GM19023 (cell line): ENCODE data around the gene KRABD2.
"Not testable (repeated sequence)": the region's sequence is repeated elsewhere in the genome, so short reads cannot be mapped to it uniquely, and the experiment has no call there.

Experiments used
- ATAC-seq: cut with Tn5 transposase; IDR thresholded peaks from one replicate; pipeline ENCODE4 v1.9.1; 2021; ENCODE audit warnings: mild to moderate bottlenecking, moderate library complexity; ENCODE audit not compliant: unreplicated experiment

KRABD2 gene

DNA sequence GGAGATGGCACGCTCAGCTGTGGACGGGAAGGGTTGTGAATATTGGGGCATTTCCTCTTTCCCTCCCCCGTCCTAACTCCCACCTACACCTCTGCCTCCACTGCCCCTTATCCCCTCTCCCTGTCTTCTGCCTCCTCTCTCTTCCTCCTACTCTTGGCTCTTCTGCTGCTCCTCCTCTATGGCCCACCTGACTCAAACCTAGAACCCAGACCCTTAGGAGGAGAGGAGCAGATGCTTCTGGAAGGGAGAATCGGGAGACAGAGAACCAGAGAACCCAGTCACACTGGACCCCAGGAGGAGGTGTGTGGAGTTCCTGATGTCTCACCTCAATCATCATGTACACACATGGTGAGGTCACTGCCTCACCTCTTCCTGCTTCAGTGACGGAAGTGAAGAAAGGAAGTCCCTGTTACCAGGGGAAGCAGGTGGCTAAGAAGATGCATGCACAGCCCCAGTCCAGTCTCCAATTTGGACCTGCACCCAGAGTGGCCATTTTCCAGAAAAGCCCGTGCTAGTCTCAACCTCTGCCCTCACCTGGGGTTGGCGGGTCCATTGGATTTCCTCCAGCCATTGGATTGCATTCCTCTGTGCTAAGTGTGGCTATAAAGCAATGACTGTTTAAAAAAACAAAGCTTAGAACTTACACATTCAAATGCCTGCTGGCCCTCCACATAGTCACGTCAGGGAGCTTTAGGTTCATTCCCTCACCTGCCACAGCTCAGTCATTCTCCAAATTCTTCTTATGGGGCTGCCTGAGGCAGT, 17.1 kb upstream of the KRABD2 start:
- ATAC-seq: no peak

DNA sequence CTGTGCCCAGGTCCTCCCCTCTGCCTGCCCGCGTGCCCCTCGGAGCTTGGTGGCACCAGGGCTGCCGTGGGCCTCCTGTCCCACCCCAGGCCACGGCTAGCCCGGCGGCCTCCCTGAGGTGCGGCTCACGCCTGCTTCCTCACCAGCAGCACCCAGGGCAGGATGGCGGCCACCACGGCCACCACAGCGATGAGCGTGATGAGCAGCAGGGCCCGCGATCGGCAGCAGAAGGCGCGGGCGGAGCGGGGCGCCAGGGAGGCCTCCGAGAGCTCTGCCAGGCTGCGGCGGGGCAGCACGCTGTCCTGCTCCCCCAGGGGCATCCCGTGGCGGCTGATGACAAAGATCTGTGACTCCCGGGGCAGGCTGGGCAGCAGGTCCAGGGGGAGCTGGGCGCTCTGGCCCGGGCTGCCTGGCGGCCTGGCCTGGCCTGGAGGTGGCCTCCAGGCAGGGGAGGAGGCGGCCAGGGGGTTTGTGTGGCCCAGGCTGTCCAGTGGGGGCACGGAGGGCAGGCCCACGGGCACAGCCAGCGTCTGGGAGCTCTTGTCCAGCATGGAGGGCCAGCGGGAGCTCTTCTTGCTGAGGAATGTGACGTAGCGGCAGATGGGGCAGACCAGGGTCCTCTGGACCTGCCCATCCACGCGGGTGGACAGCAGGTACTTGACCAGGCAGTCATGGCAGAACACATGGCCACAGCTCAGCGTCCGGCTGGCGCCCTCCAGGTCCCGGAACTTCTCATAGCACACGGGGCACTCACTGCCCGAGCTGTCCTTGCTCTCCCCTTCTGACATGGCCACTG, 16.4 kb upstream of the KRABD2 start:
- no peak for ATAC-seq

DNA sequence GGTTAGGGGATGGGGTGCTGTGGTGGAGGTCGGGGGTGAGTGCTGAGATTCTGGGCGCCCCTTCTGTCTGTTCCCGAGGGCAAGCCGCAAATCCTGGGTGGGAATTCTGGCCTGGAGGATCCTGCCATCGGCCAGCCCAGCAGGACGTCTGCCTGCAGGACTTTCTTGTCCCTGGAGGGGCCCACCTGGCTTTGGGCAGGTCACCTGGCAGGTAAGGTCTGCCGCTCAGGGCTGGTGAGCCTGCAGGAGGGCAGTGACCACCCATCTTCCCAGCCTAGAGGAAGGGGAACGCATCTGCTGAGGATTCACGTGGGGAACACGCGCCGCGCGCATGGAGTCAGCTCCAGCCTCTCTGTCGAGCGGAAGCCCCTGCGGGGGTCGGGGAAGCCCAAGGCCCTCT, 15.8 kb upstream of the KRABD2 start:
- no peak for ATAC-seq

DNA sequence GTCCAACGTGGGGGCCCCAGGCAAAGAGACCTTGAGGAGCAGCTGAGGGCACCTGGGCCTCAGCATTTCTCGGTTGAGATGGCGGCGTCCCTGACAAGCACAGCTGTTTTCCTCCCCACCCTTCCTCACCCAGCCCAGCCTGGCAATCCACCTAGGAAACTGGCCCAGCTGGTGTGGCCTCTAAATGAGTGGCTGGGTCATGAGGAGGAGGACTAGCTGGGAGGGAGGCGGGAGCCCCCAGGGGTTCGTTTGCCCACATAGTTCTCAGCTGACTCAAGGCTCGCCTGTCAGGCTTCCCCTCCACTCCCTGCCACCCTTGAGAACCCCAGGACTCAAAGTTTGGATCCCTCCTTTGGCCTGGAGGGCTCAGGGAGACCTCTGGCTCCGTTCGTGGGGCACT, 15.2 kb upstream of the KRABD2 start:
- ATAC-seq: no peak

DNA sequence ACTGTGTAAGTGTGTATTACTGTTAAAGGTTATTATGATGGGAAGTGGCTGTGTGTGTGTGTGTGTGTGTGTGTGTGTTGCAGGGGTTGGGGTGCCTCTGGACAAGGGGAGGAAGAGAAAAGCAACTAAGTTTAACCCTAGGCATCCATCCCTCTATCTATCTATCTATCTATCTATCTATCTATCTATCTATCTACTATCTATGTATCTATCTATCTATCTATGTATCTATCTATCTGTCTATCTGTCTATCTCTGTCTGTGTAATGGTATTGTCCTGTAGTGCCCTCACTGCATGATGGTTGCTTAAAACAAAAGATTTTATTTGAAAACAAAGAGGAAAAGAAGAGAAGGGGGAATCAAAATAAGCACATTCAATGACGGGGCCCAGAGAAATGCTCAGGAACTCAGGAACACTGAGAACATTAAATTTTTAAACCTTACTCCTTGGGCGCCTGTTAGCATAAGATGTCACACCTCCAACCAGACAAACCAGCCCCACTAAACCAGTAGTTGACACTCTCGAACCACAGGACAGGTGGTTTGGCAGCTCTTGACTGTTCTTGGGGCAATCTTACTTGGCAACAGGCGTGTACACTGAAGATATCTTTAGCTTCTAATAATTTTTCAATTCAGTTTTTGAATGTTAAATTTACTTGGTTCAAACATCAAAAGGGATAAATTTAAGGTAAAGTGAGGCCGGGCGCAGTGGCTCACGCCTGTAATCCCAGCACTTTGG, 11.6 kb upstream of the KRABD2 start:
- no peak for ATAC-seq

DNA sequence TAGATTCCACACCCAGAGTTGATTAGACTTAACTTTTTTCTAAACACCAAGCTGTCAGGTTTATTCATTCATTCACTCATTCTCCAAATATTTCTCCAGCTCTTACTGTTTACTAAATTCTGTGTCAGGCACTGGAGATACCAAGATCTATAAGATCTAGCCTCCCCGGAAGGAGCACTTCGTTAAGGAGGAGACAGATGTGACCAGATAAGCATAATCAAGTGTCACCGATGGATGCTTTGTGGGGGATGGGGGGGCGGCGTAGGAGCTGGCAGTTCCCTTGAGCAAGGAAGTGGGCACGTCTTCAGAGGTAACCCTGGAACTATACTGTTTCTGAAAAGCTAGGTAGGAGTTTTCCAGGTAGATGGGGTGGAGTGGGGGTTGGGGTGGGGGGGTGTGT, 10.3 kb upstream of the KRABD2 start:
- no peak for ATAC-seq

DNA sequence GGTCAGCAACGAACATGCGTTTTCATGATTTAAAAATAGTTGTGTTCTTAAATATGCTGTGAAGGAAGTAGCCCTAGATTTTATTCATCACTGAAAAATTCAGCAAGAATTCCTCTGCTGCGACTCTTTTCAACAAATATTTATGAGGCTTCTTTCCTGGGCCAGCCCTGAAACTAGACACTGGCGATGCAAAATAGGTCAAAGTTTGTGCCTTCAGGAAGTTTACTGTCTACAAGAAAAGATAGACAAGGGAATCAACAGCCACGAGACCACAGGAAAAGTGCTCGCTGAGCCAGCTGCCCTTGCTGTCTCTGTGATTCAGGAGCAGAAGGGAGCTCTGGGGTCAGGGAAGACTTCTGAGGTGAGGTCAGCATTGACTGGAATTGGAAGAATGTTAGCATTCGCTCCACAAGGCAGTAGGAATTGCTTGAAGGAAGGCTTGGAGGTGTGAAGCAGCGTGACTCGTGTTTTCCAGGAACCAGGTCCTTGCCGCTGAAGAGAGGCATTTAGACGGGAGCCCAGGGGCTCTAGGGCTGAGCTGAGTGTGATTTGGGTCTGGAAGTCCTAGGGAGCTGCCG, 8.4 kb upstream of the KRABD2 start:
- ATAC-seq: no peak

DNA sequence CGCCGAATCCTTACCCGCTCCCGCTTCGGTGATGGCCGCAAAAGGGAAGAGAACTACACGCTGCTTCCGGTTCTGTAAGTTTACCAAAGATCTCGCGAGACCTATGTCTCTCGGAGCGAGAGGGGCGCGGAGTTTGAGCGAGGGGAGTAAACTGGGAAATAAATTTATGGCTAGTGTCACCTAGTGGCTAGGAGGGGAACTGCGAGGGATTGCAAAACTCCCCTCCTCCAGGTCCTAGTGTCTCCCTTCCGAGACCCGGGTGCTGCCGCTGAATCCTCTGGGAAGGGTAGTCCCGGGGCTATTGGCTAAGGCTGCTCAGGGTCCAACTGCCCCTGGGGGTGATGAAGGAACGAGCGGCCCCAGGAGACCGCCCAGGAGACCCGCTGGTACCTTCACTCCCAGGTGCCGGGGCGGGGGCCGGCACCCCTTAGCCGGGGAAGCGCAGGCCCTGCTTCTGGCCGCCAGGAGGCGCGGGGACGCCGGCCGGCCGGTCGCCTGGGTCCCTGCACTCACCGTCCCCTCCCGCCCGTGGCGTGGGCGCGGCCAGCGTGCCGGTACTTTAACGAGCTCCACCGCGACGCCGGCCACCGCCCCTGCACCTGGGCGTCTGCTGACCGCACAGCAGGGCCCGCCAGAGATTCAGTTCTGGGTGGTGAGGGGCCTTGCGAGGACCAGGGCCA, 6.8 kb upstream of the KRABD2 start, which contains the start of gene RPL26:
Gene RPL26, minus strand, starts transcription at position 51 of the 680 bp plus-strand sequence. CDS start 883 bp downstream, outside the sequence.
- ATAC-seq: peak; percentile 88

DNA sequence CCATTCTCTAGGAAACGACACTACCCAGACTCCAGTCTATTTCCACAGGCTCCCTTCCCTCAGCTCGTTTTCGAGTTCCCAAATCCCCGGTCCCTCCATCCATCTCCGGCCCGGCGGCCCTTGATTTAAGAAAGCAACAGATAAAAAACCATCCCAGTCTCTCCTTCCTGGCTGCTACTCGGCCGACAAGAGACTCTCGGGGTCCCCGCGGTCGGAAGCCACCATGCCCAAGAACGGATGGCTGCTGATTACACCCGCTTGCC, 6.3 kb upstream of the KRABD2 start:
- ATAC-seq: no peak

DNA sequence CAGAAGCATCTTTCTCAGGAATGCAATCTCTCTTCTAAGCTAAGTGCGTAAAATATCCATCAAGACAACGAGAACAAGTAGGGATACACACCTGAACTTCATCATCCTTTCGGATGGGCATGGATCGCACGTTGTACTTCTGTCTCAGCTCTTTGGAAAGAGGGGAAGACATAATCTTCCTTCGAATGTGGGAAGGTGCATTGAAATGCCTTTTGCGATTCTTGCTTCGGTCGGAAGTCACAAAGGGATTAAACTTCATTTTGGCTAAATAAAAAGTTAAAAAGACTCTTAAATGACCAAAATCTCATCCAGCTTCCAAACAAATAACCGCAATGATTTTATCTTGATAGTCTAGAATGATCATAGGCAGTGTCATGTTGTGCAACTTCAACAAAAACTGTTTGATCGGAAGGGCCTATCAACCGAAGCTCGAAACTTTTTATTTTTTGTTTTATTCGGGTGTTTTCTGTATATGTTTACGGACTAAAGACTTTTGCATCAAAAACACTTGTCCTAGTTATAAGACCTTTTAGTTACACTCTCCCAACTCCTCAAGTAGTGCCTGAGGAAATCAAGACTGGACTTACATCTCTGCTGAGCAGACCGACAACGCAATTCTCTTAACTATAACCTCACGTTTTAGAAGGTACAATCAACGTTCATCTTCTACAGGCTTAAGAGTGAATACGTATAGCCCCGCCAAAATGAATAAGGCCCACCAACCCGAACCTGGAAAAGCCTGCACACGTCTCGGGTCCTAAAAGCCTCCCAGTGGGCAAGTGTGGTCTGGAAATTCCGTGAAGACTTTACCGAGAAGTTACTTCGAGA, 5.8 kb upstream of the KRABD2 start:
- ATAC-seq: no peak

DNA sequence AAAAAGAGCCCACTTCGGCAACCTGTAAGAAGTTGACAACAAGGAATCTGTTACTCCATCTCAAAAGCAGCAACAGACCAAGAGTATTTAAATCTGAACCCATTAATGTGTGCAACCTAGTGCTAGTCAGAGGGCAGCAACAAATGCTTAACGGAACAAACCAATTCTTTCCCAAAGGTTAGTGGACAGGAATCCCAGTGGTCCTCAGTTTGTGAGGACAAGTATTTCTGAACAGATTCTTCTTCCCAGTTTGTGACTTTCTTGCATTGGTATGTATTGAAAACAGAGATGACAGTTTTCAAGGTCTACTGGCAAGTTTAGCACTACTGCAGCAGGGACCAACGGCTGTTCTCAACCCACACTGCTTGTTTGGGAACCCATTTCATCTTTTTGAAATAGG, 3.5 kb upstream of the KRABD2 start:
- ATAC-seq: no peak

DNA sequence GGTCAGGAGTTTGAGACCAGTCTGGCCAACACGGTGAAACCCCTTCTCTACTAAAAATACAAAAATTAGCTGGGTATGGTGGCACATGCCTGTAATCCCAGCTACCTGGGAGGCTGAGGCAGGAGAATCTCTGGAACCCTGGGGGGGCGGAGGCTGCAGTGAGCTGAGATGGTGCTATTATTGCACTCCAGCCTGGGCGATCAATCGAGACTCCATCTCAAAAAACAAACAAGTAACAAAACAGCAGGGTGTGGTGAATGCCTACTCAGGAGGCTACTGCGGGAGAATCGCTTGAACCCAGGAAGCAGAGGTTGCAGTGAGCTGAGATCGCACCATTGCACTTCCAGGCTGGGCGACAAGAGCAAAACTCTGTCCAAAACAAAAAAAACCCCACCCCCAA, 1.6 kb upstream of the KRABD2 start:
- not testable (repeated sequence) for ATAC-seq

DNA sequence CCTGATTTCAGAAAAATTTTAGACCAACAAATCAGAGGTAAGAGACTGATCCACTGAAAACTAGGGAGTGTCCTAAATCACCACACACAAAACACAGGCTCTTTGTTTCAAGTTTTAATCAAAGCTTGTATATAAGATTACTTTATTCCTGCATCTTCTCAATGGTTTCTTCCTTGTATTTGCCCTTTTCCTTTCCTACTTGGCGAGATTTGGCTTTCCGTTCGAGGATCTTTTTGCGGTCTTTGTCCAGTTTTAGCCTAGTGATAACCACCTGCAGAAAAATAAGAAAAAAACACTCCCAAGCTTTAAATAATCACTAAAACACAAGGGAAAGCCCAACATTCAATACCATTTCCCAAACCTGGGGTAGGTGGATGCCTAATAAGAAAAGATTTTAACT, 918 bp upstream of the KRABD2 start:
- no peak for ATAC-seq

DNA sequence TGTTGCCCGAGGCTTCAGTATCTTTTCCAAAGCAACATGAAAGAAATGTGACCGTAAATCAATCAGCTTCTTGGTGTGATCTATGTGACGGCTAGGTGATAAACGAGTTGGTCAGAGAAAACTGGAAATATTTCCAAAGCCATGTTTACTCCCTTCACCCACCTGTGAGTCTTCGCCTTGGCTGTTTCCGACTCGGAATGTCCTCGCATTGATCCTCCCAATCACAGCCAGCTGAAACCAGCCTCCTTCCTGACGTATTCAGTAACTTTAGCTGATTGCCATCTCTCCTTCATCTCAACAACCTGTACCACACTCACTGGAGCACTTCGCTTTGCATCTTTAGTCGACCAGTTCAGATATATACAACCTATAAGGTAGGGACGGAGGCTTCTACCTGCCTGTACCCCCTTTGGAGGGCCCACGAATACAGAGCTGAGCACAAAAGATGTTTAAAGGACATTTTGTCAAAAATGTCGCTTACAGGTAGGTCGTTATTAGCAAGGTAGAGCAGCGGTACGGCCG, 705 bp downstream of the KRABD2 start:
- ATAC-seq: no peak

DNA sequence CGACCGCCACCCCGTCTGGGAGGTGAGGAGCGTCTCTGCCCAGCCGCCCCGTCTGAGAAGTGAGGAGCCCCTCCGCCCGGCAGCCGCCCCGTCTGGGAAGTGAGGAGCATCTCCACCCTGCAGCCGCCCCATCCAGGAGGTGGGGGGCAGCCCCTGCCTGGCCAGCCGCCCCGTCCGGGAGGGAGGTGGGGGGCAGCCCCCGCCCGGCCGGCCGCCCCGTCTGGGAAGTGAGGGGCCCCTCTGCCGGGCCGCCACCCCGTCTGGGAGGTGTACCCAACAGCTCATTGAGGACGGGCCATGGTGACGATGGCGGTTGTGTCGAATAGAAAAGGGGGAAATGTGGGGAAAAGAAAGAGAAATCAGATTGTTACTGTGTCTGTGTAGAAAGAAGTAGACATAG, 2.6 kb downstream of the KRABD2 start:
- ATAC-seq: not testable (repeated sequence)

DNA sequence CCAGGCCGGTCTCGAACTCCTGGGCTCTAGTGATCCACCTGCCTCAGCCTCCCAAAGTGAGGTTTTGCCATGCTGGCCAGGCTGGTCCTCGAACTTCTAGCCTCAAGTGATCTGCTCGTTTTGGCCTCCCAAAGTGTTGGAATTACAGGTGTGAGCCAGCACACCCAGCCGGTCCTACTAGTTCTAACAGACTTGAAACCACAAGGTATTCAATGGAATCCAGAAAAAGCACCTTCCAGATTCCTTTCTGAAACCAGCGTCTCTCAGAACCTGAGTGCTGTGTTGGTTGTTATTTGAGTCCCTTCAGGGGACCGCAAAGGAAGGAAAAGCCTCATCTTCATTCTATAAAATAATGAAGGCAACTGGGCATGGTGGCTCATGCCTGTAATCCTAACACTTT, 4.1 kb downstream of the KRABD2 start:
- ATAC-seq: no peak

DNA sequence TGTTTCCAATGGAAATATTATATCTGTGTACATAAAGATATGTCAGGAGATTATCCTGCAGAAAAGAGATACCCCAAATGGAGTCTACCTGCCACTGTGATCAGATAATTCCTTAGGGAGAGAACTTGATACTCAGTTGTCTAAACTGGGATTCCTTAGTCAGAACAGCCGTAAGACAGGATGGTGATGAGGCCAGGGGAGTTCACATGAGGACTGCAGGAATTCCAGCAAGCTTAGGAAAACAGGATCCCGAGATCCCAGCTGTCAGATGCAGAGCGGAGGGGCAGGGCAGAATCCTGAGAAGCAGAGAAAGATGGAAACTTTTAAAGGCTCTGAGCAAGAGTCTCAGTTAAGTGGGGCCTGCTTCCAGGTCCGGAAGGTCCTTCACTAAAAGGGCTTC, 4.7 kb downstream of the KRABD2 start:
- ATAC-seq: no peak

DNA sequence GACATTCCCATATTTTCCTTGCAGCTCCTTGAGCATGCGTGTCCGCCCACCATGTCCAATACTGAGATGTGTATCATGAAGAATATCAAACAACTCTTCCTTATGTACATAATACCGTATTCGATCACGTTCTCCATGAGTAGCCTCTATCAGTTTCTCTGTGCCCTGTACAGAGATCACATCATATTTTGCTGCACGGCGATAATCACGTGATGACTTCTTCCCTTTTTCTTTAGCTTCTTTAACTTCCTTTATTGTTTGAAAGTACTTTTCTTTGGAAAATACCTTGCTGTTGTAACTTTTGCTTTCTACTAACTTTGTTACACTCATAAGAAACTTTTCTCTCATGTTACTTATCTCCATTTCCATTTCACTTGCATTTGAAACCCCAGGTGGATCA, 6.6 kb downstream of the KRABD2 start:
- no peak for ATAC-seq

DNA sequence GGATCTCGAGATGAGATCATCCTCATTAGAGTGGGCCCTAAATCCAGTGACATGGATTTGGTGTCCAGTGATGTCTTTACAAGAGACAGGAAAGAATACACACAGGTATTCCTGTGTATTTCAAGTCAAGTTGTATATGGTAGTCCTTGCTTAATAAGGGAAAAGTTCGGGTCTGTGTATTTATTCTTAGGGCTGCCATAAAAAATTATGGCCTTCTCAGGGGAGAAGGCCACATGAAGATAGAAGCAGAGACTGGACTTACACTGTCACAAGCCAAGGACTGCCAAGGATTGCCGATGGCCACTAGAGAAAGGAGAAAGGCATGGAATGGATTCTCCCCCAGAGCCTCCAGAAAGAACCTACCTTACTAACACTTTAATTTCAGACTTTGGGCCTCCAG, 8.3 kb downstream of the KRABD2 start:
- ATAC-seq: no peak

DNA sequence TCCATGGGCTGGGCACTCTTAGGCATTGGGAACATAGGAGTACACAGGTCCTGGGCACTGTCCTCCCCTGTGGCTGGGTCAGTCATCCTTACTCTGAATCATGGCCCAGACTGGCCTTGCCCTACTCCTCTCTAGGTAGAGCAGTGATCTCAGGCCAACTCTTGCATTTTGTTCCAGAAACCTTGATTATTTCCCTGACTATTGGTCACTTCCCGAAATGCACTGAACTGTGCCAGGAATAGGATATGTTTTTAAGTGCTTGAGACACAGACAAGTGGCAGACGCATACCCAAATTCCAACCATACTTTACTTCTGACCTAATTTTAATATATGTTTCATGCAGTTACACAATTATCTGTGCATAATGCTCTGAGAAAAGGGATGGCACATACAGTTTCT, 10.3 kb downstream of the KRABD2 start:
- ATAC-seq: no peak
